Lung (tissue), 12 donors: ENCODE data around the gene CCDC92B. TPM values are rescaled to one million over a fixed set of nuclear protein-coding genes. Genes with fewer than 3 reads are reported as not detected.
A peak's percentile ranks its signal among the peaks of the same experiment; 100 is the strongest.
"Not testable (repeated sequence)": the region's sequence is repeated elsewhere in the genome, so short reads cannot be mapped to it uniquely, and the experiment has no call there.

Source experiments
- ATAC-seq: fragments of 200-7000 bp; cut with Tn5 transposase; one replicate; pipeline ENCODE4 v1.9.1; 2020; ENCODE audit warnings: moderate number of reproducible peaks; ENCODE audit not compliant: insufficient read depth, low FRiP score
- DNase-seq, 3 donors: peaks; one replicate each; pipeline ENCODE4 v3.0.0-alpha.2; 2013 to 2017
- H3K27ac ChIP-seq, 2 donors: one replicate each; pipeline ENCODE4 v1.5.1; 2013; ENCODE audit warnings: mild to moderate bottlenecking in 2 of 2, moderate library complexity in 2 of 2, control low read depth in 1 of 2, inconsistent platforms in 1 of 2, low read depth in 1 of 2, low read length in 1 of 2
- H3K27me3 ChIP-seq, 3 donors: one replicate each; pipeline ENCODE4 v1.5.1; 2013; ENCODE audit warnings: low read length in 2 of 3; ENCODE audit not compliant: control insufficient read depth in 3 of 3, insufficient read depth in 3 of 3
- H3K36me3 ChIP-seq, 4 donors: one replicate each; pipeline ENCODE4 v1.5.1; 2013; ENCODE audit warnings: low read length in 4 of 4, mild to moderate bottlenecking in 1 of 4, moderate library complexity in 1 of 4; ENCODE audit not compliant: control insufficient read depth in 4 of 4, insufficient read depth in 4 of 4
- H3K4me1 ChIP-seq, 5 donors: one replicate each; pipeline ENCODE4 v1.5.1; 2013; ENCODE audit warnings: low read length in 5 of 5, mild to moderate bottlenecking in 2 of 5, moderate library complexity in 1 of 5; ENCODE audit not compliant: control insufficient read depth in 5 of 5, insufficient read depth in 5 of 5
- H3K4me3 ChIP-seq: one replicate; pipeline ENCODE4 v1.5.1; 2013; ENCODE audit warnings: mild to moderate bottlenecking, control low read depth, moderate library complexity
- H3K9ac ChIP-seq, 2 donors: one replicate each; pipeline ENCODE4 v1.5.1; 2013; ENCODE audit warnings: low read length in 2 of 2, control low read depth in 1 of 2; ENCODE audit not compliant: insufficient read depth in 1 of 2
- H3K9me3 ChIP-seq, 4 donors: one replicate each; pipeline ENCODE4 v1.5.1; 2013; ENCODE audit warnings: low read length in 3 of 4, mild to moderate bottlenecking in 1 of 4, moderate library complexity in 1 of 4; ENCODE audit not compliant: control insufficient read depth in 4 of 4, insufficient read depth in 3 of 4
- WGBS, 2 donors: extraction: QIAGEN DNeasy Blood & Tissue Kit; methylation state at CpG; one replicate each; pipeline ENCODE4 v1.1.7; 2013; 5-methylcytosine and 5-hydroxymethylcytosine counted together
- polyA plus RNA-seq, 2 donors: library from polyadenylated mRNA; stranded (reverse); fragments of 200-250 nt; gene quantifications; one replicate each; pipeline ENCODE4 v1.2.1, GENCODE V29; 2013
- total RNA-seq, 2 donors: library from RNA; depleted of rRNA in 1 of 2; stranded (reverse); fragments of >200 nt in 1 of 2; gene quantifications; one replicate each; pipeline ENCODE4 v1.2.1, GENCODE V29; 2014 to 2021
- TF ChIP-seq, protein P1 (sequence below): IDR thresholded peaks from 2 replicates; pipeline ENCODE4 v1.5.1; 2012; ENCODE audit warnings: mild to moderate bottlenecking; ENCODE audit errors: control extremely low read depth, extremely low read depth
- donor health status: control.
- donor health status: control.
- donor health status: Bipolar disorder and iron deficiency.
- donor health status: healthy.
- donor health status: DM: yes; HTN: yes; CAD: no.

Gene CCDC92B
- total and polyA plus RNA-seq, 4 donors: 0.03 to 0.89 (median 0.08) TPM

DNA sequence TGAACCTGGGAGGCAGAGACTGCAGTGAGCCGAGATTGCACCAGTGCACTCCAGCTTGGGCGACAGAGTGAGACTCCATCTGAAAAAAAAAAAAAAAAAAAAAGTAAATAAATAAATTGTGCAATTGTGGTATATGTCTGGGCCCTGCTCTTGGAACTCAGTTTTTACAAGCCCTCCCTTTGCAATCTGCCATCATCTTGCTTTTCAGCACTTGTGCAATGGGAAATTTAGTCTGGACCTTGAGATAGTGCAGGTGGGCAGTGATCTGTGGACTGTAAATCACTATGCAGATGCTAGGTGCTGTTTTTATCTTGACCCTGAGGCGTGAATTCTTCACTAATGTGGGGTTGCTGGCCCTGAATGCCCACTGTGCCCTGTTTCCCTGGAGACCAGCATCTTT lies 40.2 kb upstream of the CCDC92B start:
- H3K4me1 ChIP-seq: no peaks in the 10 kb centered on the region
- ATAC-seq (no peak), DNase-seq (no peak)
- H3K27me3 ChIP-seq: no peaks in the 10 kb centered on the region
- H3K36me3 ChIP-seq: no peaks in the 10 kb centered on the region
- H3K9ac ChIP-seq: no peak overlapping the region
- WGBS, 2 donors: 28 to 49% methylated on average over 3 of the region's 3 CpGs
- no peak overlapping the region for H3K27ac ChIP-seq
- H3K4me3 ChIP-seq: no peak overlapping the region
- TF ChIP-seq, protein P1, sequence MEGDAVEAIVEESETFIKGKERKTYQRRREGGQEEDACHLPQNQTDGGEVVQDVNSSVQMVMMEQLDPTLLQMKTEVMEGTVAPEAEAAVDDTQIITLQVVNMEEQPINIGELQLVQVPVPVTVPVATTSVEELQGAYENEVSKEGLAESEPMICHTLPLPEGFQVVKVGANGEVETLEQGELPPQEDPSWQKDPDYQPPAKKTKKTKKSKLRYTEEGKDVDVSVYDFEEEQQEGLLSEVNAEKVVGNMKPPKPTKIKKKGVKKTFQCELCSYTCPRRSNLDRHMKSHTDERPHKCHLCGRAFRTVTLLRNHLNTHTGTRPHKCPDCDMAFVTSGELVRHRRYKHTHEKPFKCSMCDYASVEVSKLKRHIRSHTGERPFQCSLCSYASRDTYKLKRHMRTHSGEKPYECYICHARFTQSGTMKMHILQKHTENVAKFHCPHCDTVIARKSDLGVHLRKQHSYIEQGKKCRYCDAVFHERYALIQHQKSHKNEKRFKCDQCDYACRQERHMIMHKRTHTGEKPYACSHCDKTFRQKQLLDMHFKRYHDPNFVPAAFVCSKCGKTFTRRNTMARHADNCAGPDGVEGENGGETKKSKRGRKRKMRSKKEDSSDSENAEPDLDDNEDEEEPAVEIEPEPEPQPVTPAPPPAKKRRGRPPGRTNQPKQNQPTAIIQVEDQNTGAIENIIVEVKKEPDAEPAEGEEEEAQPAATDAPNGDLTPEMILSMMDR: no peak
- H3K9me3 ChIP-seq: peaks cover 0 to 2% (median 0%) of the 10 kb centered on the region in 4 donors

DNA sequence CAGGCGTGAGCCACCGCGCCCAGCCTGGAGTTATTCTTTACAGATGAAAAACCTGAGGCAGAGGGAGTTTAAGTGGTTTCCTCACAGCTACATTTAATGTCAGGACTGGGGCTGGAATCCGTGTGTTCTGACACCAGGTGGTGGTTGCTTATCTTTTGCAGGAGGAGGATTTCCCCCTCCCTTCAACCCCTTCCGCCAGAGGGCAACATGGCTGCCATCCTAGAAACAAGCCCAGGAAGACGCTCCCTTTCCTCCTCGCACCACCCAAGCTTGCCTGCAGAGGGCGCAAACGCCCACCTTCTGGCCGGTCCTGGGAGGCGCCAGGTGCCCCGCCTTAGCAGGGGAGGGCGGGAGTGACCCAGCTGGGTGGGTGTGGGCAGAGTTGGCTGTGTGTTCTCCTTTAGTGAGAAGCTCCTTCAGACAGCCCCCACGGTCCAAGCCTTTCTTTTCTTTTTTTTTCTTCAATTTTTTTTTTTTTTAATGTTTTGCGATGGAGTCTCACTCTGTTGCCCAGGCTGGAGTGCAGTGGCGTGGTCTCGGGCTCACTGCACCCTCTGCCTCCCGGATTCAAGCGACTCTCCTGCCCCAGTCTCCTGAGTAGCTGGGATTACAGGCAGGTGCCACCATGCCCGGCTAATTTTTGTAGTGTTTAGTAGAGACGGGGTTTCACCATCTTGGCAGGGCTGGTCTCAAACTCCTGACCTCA lies 36.9 kb upstream of the CCDC92B start:
- TF ChIP-seq, protein P1: peak; percentile 63
- H3K4me3 ChIP-seq: no peak overlapping the region
- H3K36me3 ChIP-seq: no peaks in the 10 kb centered on the region
- WGBS, 2 donors: 27 to 29% methylated on average over 21 of the region's 21 CpGs
- ATAC-seq: peak; percentile 90
- peaks cover 0 to 5% (median 1%) of the 10 kb centered on the region in 4 donors for H3K9me3 ChIP-seq
- peak; percentile 76 to 85 (median 77) for DNase-seq
- no peak overlapping the region for H3K9ac ChIP-seq
- H3K27me3 ChIP-seq: no peaks in the 10 kb centered on the region
- no peaks in the 10 kb centered on the region for H3K4me1 ChIP-seq
- H3K27ac ChIP-seq: no peak overlapping the region

DNA sequence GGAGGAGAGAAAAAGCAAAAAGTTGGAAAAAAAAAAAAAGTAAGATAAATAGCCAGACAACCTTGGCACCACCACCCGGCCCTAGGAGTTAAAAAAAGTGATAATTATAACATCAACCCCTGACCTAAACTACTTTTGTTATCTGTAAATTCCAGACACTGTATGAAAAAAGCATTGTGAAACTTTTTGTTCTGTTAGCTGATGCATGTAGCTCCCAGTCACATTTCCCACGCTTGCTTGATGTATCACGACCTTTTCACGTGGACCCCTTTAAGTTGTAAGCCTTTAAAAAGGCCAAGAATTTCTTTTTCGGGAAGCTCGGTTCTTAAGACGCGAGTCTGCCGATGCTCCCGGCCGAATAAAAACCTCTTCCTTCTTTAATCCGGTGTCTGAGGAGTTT lies 35.9 kb upstream of the CCDC92B start:
- 77 to 79% methylated on average over 12 of the region's 12 CpGs for WGBS, 2 donors
- not testable (repeated sequence) for H3K9ac ChIP-seq, H3K36me3 ChIP-seq, H3K4me1 ChIP-seq, H3K4me3 ChIP-seq, ATAC-seq, H3K9me3 ChIP-seq, H3K27me3 ChIP-seq, DNase-seq, H3K27ac ChIP-seq

DNA sequence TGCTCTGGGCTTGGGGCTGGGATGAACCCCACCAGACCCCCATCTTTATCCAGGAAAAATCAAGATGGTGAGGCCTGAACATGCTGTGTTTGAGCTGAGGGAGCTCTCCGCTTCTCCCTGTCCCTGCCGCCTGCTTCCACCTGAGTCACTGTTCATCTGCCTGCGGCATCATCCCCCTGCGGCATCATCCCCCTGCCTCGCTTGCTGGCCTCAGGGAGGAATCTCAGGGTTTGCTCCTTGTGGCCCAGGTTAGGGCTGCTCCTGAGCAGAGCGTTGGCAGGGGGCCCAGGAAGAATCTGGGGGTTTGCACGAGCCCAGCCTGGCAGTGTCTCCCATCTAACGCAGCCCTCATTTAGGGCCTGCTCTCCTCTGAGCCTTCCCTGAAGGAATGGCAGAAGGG lies 35.4 kb upstream of the CCDC92B start:
- H3K4me1 ChIP-seq: no peaks in the 10 kb centered on the region
- TF ChIP-seq, protein P1: no peak
- ATAC-seq: no peak
- no peaks in the 10 kb centered on the region for H3K36me3 ChIP-seq
- peaks cover 0 to 3% (median 1%) of the 10 kb centered on the region in 4 donors for H3K9me3 ChIP-seq
- 88 to 93% methylated on average over 8 of the region's 8 CpGs for WGBS, 2 donors
- no peaks in the 10 kb centered on the region for H3K27me3 ChIP-seq
- H3K4me3 ChIP-seq: no peak overlapping the region
- H3K9ac ChIP-seq: no peak overlapping the region
- no peak for DNase-seq
- H3K27ac ChIP-seq: no peak overlapping the region
